Colonic mucosa (tissue), 4 donors: ENCODE measurements around the gene HJV. TPM values are rescaled to one million over a fixed set of nuclear protein-coding genes. Genes with fewer than 3 reads are reported as not detected.

Source experiments
- DNase-seq: peaks from one replicate; pipeline ENCODE4 v3.0.0-alpha.2; 2020
- H3K27ac ChIP-seq: fragments of 200-600 bp; one replicate; pipeline ENCODE4 v1.8.0; 2021
- H3K27me3 ChIP-seq: fragments of 200-600 bp; one replicate; pipeline ENCODE4 v1.8.0; 2021
- H3K36me3 ChIP-seq: fragments of 200-600 bp; one replicate; pipeline ENCODE4 v1.8.0; 2021
- H3K4me1 ChIP-seq: fragments of 200-600 bp; one replicate; pipeline ENCODE4 v1.8.0; 2021; ENCODE audit warnings: mild to moderate bottlenecking
- H3K4me3 ChIP-seq: fragments of 200-600 bp; one replicate; pipeline ENCODE4 v1.8.0; 2021
- H3K9ac ChIP-seq, 2 donors: one replicate each; pipeline ENCODE4 v1.7.0; 2013; ENCODE audit warnings: control low read depth in 2 of 2, low read depth in 2 of 2, low read length in 2 of 2
- H3K9me3 ChIP-seq: fragments of 200-600 bp; one replicate; pipeline ENCODE4 v1.8.0; 2021
- intact Hi-C: fragments of 100-400 bp; cut with DNase I; formaldehyde crosslinking; loops from one replicate; pipeline ENCODE4 v1.14.1; 2022
- total RNA-seq, 2 donors: library from RNA; stranded (reverse); fragmentation: NEBNext Ultra II Directional in 1 of 2; extraction: Animal tissue kit (Norgen Biotek cat#: 25700) in 1 of 2; gene quantifications; one replicate each; pipeline ENCODE4 v1.2.1, GENCODE V29; 2021
- TF ChIP-seq, protein P1 (sequence below): fragments of 200-600 bp; IDR thresholded peaks from one replicate; pipeline ENCODE4 v1.8.0; 2022; ENCODE audit warnings: antibody characterized with exemption, mild to moderate bottlenecking
- donor health status: healthy.
- donor health status: DM: no; HTN: no; CAD: no.
- donor health status: DM: no; HTN: no; CAD: no.

The HJV gene
- total RNA-seq, 2 donors from 2014 or later: not detected

DNA sequence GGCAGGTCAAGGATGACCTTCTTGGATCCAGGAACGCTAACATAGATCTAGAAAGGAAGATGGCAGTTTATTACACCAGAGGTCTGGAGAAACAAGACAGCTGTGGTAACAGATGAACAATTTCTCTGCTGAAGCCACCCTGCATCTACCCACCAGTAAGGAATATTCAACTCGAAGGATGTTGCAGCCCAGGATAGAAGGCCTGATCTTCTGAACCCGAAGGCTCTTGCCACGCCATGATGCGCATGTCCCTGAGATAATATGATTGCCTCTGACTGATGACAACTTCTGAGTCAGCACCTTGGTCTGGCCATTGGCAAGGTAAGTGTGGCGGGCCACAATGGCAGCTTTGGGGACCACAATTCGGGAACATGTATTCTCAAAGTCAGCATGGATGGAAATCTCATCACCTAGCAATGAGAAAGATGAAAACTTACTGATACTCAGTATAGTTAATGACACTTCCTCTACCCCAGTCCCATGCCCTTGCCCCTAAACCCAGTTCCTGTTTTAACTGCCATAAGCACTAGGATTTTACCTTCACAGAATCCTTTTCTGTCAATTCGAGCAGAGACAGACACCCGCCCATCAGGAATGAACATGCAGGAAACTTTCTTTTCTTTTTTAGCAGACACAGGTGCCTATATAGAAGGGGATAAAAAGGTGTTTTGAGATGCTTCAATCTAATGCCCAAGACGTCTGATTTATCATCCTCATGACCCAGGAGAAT is 27.0 kb downstream of the HJV start:
- Histone ChIP-seq H3K36me3 (peaks cover 9% of the 10 kb centered on the region), H3K27me3 (no peaks in the 10 kb centered on the region), H3K4me3 (peak overlapping the region; percentile 79), H3K4me1 (peaks cover 8% of the 10 kb centered on the region), H3K27ac (peak overlapping the region; percentile 94), H3K9ac (peak overlapping the region; percentile 84 to 100), H3K9me3 (no peaks in the 10 kb centered on the region)
- TF ChIP-seq, protein P1, sequence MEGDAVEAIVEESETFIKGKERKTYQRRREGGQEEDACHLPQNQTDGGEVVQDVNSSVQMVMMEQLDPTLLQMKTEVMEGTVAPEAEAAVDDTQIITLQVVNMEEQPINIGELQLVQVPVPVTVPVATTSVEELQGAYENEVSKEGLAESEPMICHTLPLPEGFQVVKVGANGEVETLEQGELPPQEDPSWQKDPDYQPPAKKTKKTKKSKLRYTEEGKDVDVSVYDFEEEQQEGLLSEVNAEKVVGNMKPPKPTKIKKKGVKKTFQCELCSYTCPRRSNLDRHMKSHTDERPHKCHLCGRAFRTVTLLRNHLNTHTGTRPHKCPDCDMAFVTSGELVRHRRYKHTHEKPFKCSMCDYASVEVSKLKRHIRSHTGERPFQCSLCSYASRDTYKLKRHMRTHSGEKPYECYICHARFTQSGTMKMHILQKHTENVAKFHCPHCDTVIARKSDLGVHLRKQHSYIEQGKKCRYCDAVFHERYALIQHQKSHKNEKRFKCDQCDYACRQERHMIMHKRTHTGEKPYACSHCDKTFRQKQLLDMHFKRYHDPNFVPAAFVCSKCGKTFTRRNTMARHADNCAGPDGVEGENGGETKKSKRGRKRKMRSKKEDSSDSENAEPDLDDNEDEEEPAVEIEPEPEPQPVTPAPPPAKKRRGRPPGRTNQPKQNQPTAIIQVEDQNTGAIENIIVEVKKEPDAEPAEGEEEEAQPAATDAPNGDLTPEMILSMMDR: no peak
- no peak for DNase-seq
- intact Hi-C loops: no loop called here

DNA sequence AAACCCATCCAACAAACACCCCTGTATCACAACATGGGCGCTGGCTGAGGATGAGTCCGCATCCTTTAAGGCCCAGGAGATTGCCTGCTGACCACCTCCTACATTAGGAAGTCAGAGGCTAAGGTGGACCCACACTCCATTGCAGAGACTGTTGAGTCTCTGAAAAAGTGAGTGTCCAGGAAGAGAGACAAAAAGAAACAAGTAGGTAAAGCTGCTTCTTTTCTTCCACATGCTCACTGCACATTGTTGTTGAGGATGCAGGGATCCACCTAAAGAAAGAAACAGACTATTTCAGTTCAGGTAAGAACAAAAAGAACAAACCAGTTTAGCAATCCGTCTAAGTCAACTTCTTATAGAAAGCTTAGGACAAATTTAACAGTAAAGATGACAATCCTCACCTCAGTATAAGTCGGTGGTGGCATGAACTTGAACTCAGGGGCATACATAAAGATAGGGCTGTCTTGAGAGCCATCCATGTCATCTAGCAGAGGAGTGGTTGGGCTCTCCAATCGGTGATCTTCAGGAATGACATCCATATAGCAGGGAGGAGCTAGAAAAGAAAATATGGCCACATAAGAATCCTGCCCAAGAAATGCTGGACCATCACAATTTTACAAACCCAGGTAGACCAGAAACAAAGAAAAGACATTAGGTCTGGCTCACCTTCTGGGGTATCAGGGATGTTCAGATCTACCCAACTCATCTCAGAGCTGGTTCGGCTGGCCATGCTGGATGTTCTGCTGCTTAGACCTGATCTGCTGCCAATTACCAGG is 27.7 kb downstream of the HJV start:
- H3K4me3 ChIP-seq: peak overlapping the region; percentile 79
- H3K4me1 ChIP-seq: peaks cover 8% of the 10 kb centered on the region
- H3K9me3 ChIP-seq: no peaks in the 10 kb centered on the region
- no peaks in the 10 kb centered on the region for H3K27me3 ChIP-seq
- TF ChIP-seq, protein P1: no peak
- peak overlapping the region; percentile 94 for H3K27ac ChIP-seq
- H3K9ac ChIP-seq: peak overlapping the region; percentile 84 to 100
- intact Hi-C loops: no loop called here
- H3K36me3 ChIP-seq: peaks cover 9% of the 10 kb centered on the region
- DNase-seq: no peak

DNA sequence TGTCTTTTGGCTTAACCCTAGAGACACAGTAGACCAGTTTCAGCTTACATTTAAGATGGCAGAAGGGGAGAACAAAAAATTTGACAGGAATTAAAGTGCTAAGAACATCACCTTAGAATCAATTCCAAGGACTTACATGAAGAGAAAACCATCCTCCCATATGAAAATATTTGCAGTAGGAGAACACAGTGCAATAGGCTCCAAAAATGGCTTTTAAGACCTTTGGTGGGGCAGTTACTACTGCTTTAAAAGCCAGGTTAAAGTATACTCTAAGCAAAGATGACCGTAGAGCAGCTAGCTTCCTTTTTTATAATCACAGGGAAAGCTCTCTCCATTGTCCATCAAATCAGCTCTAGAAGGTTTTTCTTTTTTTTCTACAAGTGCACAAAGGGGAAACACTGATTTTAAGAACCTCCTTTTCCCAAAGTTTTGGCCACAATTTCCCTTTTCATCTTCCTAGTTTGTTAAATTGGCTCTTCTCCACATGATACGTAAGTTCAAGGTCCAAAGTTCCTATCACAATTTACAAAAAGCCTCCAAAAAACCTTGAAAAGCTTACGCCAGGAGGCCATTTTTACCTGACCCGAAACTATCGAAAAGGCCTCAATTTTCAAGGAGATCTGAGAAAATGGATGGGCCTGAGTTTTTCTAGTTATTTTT is 28.4 kb downstream of the HJV start:
- TF ChIP-seq, protein P1: no peak
- Histone ChIP-seq H3K9ac (peak overlapping the region; percentile 45 to 100), H3K36me3 (peaks cover 9% of the 10 kb centered on the region), H3K4me1 (peaks cover 4% of the 10 kb centered on the region), H3K9me3 (no peaks in the 10 kb centered on the region), H3K27ac (peak overlapping the region; percentile 94), H3K4me3 (peak overlapping the region; percentile 79), H3K27me3 (no peaks in the 10 kb centered on the region)
- intact Hi-C loops: no loop called here
- no peak for DNase-seq

DNA sequence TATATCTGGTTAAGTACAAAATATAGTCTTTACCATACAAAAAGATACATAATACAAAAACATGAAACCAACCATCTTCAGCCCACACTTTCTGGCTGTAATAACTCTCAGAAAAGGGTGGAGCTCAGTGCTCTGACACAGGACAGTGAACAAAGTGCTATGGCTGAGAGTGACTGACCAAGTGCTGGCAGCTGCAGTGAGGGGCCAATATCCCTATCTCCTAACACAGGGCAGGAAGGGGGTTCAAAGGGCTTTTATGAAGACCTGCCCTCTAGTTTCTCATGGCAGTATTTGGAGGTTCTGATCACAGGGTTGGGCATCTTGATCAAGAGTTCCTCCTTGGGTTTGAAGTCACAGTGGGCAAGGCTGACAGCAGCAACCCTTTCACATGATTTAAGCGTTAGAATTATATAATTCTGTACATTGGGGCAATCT is 29.0 kb downstream of the HJV start:
- H3K9ac ChIP-seq: peak overlapping the region; percentile 45 to 100
- peak overlapping the region; percentile 79 for H3K4me3 ChIP-seq

More for the DNA sequence above, 29.0 kb downstream of the HJV start:
- peak overlapping the region; percentile 94 for H3K27ac ChIP-seq
- TF ChIP-seq, protein P1: no peak
- no peaks in the 10 kb centered on the region for H3K9me3 ChIP-seq
- DNase-seq: peak; percentile 29
- H3K36me3 ChIP-seq: peaks cover 9% of the 10 kb centered on the region
- H3K4me1 ChIP-seq: no peaks in the 10 kb centered on the region
- intact Hi-C loops: no loop called here
- H3K27me3 ChIP-seq: no peaks in the 10 kb centered on the region
